CD4-positive, alpha-beta memory T cell (primary cell): Measurements from ENCODE around the gene MSI2. TPM values are rescaled to one million over a fixed set of nuclear protein-coding genes. Genes with fewer than 3 reads are reported as not detected.

Experiments used
- CTCF ChIA-PET: fragments of 350-600 bp; sonication (Branson Sonifier 250); formaldehyde crosslinking; loops from one replicate; lab custom pipeline; 2021; ENCODE audit warnings: inconsistent platforms; ENCODE audit not compliant: partially characterized antibody; lab: Charles Lee
- POLR2A ChIA-PET: fragments of 350-600 bp; sonication (Branson Sonifier 250); formaldehyde crosslinking; loops from one replicate; lab custom pipeline; 2021; ENCODE audit not compliant: partially characterized antibody; lab: Charles Lee
- DNase-seq, 5 donors: peaks; one replicate each; pipeline versions ENCODE4 v3.0.0 to v3.0.0-alpha.2; 2020 to 2022; ENCODE audit warnings: mixed read lengths in 1 of 5
- H3K27ac ChIP-seq: one replicate; pipeline ENCODE4 v1.7.0; 2013; ENCODE audit warnings: low read depth, low read length
- H3K27me3 ChIP-seq: 2 replicates; pipeline ENCODE4 v1.7.0; 2013; ENCODE audit warnings: mild to moderate bottlenecking, low read length, moderate library complexity; ENCODE audit not compliant: insufficient read depth
- H3K36me3 ChIP-seq: 2 replicates; pipeline ENCODE4 v1.7.0; 2013; ENCODE audit warnings: mild to moderate bottlenecking, low read length, moderate library complexity; ENCODE audit not compliant: insufficient read depth
- H3K4me1 ChIP-seq: 2 replicates; pipeline ENCODE4 v1.7.0; 2013; ENCODE audit warnings: mild to moderate bottlenecking, low read length, moderate library complexity; ENCODE audit not compliant: insufficient read depth
- H3K4me3 ChIP-seq, 2 donors: one replicate each; pipeline ENCODE4 v1.7.0; 2013; ENCODE audit warnings: low read length in 2 of 2, mild to moderate bottlenecking in 1 of 2
- H3K9me3 ChIP-seq, 2 donors: one replicate each; pipeline ENCODE4 v1.7.0; 2013; ENCODE audit warnings: low read length in 2 of 2, control low read depth in 1 of 2; ENCODE audit not compliant: control insufficient read depth in 1 of 2
- H3K27ac Mint-ChIP-seq, 7 donors: one replicate each; pipeline ENCODE4 v1.8.0; 2020 to 2021; ENCODE audit warnings: mixed read lengths in 7 of 7, mild to moderate bottlenecking in 6 of 7, inconsistent platforms in 3 of 7, moderate library complexity in 3 of 7
- H3K27me3 Mint-ChIP-seq, 2 donors: one replicate each; pipeline ENCODE4 v1.8.0; 2020 to 2021; ENCODE audit warnings: mixed read lengths in 2 of 2
- H3K36me3 Mint-ChIP-seq, 2 donors: one replicate each; pipeline ENCODE4 v1.8.0; 2020 to 2021; ENCODE audit warnings: mixed read lengths in 2 of 2, inconsistent platforms in 1 of 2, mild to moderate bottlenecking in 1 of 2
- H3K4me1 Mint-ChIP-seq, 4 donors: one replicate each; pipeline ENCODE4 v1.8.0; 2020 to 2021; ENCODE audit warnings: mixed read lengths in 4 of 4, mild to moderate bottlenecking in 1 of 4
- H3K4me3 Mint-ChIP-seq, 8 donors: one replicate each; pipeline ENCODE4 v1.8.0; 2020 to 2021; ENCODE audit warnings: mixed read lengths in 8 of 8, mild to moderate bottlenecking in 7 of 8, moderate library complexity in 6 of 8, inconsistent platforms in 3 of 8
- H3K9me3 Mint-ChIP-seq, 8 donors: one replicate each; pipeline ENCODE4 v1.8.0; 2020 to 2021; ENCODE audit warnings: mixed read lengths in 8 of 8, mild to moderate bottlenecking in 5 of 8, inconsistent platforms in 3 of 8, moderate library complexity in 1 of 8
- intact Hi-C: fragments of 100-400 bp; cut with micrococcal nuclease; formaldehyde crosslinking; loops from one replicate; pipeline ENCODE4 v1.15.1; 2023
- polyA plus RNA-seq, 2 donors: library from polyadenylated mRNA; unstranded; fragments of 300-500 nt; fragmentation: Illumina TruSeq; gene quantifications; one replicate each; pipeline ENCODE4 v1.2.3, GENCODE V29; 2021
- total RNA-seq, 2 experiments: library from RNA; stranded (reverse); gene quantifications; one replicate each; pipeline ENCODE4 v1.2.3, GENCODE V29; 2021

MSI2 gene
- total and polyA plus RNA-seq, 4 experiments from 2014 or later, result 2.1 to 110 (median 55.3) TPM

GRCh38 chr17:57604771-57605674, 348.7 kb downstream of the MSI2 start:
- ChIA-PET CTCF (interaction anchor here (0.9 to 2.7 kb wide), 4 partner anchors 7 to 178 kb away, joined by 3 to 21 read pairs (median 6); no protein-coding TSS in a partner anchor), POLR2A (interaction anchor here (0.6 to 1.2 kb wide), 4 partner anchors 9 to 627 kb away, joined by 3 to 6 read pairs (median 4); partner anchors contain the start of gene SCPEP1)
- H3K4me3 Mint-ChIP-seq, result peak overlapping the region in 7 of 8 donors; percentile 72 to 86 (median 81)

GRCh38 chr17:57605675-57606105, 349.4 kb downstream of the MSI2 start:
- peaks cover 47 to 73% (median 62%) of the 10 kb centered on the region in 4 donors for H3K4me1 Mint-ChIP-seq
- H3K4me3 Mint-ChIP-seq, result peak overlapping the region in 7 of 8 donors; percentile 72 to 86 (median 81)
- H3K4me1 ChIP-seq, result peaks cover 81% of the 10 kb centered on the region
- no peaks in the 10 kb centered on the region for H3K36me3 ChIP-seq
- no peaks in the 10 kb centered on the region for H3K27me3 ChIP-seq
- H3K36me3 Mint-ChIP-seq, result peaks cover 0 to 5% of the 10 kb centered on the region in 2 donors
- intact Hi-C loops, result no loop called here
- peak overlapping the region; percentile 86 to 99 (median 96) for H3K27ac Mint-ChIP-seq
- H3K27ac ChIP-seq, result peak overlapping the region; percentile 69
- H3K9me3 Mint-ChIP-seq, result no peaks in the 10 kb centered on the region
- peak overlapping the region in 1 of 2 donors; percentile 1 for H3K4me3 ChIP-seq
- ChIA-PET POLR2A (interaction anchor here (0.6 to 1.2 kb wide), 2 partner anchors 10 to 349 kb away, joined by 4 to 6 read pairs; no protein-coding TSS in a partner anchor), CTCF (interaction anchor here (0.9 to 2.7 kb wide), 4 partner anchors 8 to 177 kb away, joined by 3 to 21 read pairs (median 6); no protein-coding TSS in a partner anchor)
- H3K27me3 Mint-ChIP-seq, result no peaks in the 10 kb centered on the region
- peak in 4 of 5 donors; percentile 57 to 69 (median 63) for DNase-seq
- H3K9me3 ChIP-seq, result no peaks in the 10 kb centered on the region

More at GRCh38 chr17:57604771-57605674, 348.7 kb downstream of the MSI2 start:
- Histone ChIP-seq H3K36me3 (no peaks in the 10 kb centered on the region), H3K27me3 (no peaks in the 10 kb centered on the region), H3K4me3 (peak overlapping the region in 1 of 2 donors; percentile 3), H3K27ac (peak overlapping the region; percentile 69), H3K9me3 (no peaks in the 10 kb centered on the region), H3K4me1 (peaks cover 87% of the 10 kb centered on the region)
- no peaks in the 10 kb centered on the region for H3K27me3 Mint-ChIP-seq
- peaks cover 53 to 77% (median 67%) of the 10 kb centered on the region in 4 donors for H3K4me1 Mint-ChIP-seq
- H3K9me3 Mint-ChIP-seq, result no peaks in the 10 kb centered on the region
- peak in 2 of 5 donors; percentile 6 to 64 for DNase-seq
- H3K27ac Mint-ChIP-seq, result peak overlapping the region; percentile 86 to 99 (median 97)
- intact Hi-C loops, result loop anchor here (5.0 kb wide), 1 partner anchor 348 kb away; the partner anchor contains the start of gene MSI2
- H3K36me3 Mint-ChIP-seq, result peaks cover 0 to 11% of the 10 kb centered on the region in 2 donors

GRCh38 chr17:57606111-57606875, 350.0 kb downstream of the MSI2 start:
- H3K36me3 Mint-ChIP-seq, result peaks cover 0 to 3% of the 10 kb centered on the region in 2 donors
- H3K9me3 Mint-ChIP-seq, result no peaks in the 10 kb centered on the region
- H3K4me3 ChIP-seq, result peak overlapping the region in 1 of 2 donors; percentile 1
- H3K9me3 ChIP-seq, result no peaks in the 10 kb centered on the region
- H3K27me3 ChIP-seq, result no peaks in the 10 kb centered on the region
- H3K4me3 Mint-ChIP-seq, result peak overlapping the region in 7 of 8 donors; percentile 27 to 86 (median 75)
- intact Hi-C loops, result no loop called here
- peaks cover 77% of the 10 kb centered on the region for H3K4me1 ChIP-seq
- H3K27me3 Mint-ChIP-seq, result no peaks in the 10 kb centered on the region
- H3K27ac Mint-ChIP-seq, result peak overlapping the region; percentile 86 to 99 (median 96)
- peak overlapping the region; percentile 69 for H3K27ac ChIP-seq
- H3K36me3 ChIP-seq, result no peaks in the 10 kb centered on the region
- peaks cover 41 to 73% (median 56%) of the 10 kb centered on the region in 4 donors for H3K4me1 Mint-ChIP-seq
- no peak for DNase-seq
- POLR2A ChIA-PET, result interaction anchor here (0.6 to 1.2 kb wide), 3 partner anchors 11 to 349 kb away, joined by 3 to 6 read pairs (median 4); no protein-coding TSS in a partner anchor
- CTCF ChIA-PET, result interaction anchor here (0.9 to 2.7 kb wide), 6 partner anchors 9 to 177 kb away, joined by 3 to 21 read pairs (median 4); no protein-coding TSS in a partner anchor

- Histone ChIP-seq H3K27ac (no peak overlapping the region), H3K4me1 (peaks cover 77% of the 10 kb centered on the region), H3K27me3 (no peaks in the 10 kb centered on the region), H3K36me3 (no peaks in the 10 kb centered on the region), H3K9me3 (no peaks in the 10 kb centered on the region), H3K4me3 (no peak overlapping the region)
- Mint-ChIP-seq H3K27me3 (no peaks in the 10 kb centered on the region), H3K36me3 (peaks cover 0 to 3% of the 10 kb centered on the region in 2 donors), H3K9me3 (no peaks in the 10 kb centered on the region), H3K27ac (peak overlapping the region in 5 of 7 donors; percentile 7 to 71 (median 22)), H3K4me1 (peaks cover 36 to 71% (median 50%) of the 10 kb centered on the region in 4 donors), H3K4me3 (no peak overlapping the region)
- intact Hi-C loops, result no loop called here
- ChIA-PET POLR2A (no interaction called here), CTCF (interaction anchor here (1.2 to 2.3 kb wide), 3 partner anchors 8 to 65 kb away, joined by 3 to 10 read pairs (median 5); no protein-coding TSS in a partner anchor)
- DNase-seq, result no peak
Observed at GRCh38 chr17:57607553-57608120, 351.3 kb downstream of the MSI2 start.

- Histone ChIP-seq H3K36me3 (no peaks in the 10 kb centered on the region), H3K27me3 (no peaks in the 10 kb centered on the region), H3K9me3 (no peaks in the 10 kb centered on the region), H3K4me3 (no peak overlapping the region), H3K4me1 (peaks cover 76% of the 10 kb centered on the region), H3K27ac (no peak overlapping the region)
- ChIA-PET POLR2A (no interaction called here), CTCF (interaction anchor here (1.3 to 2.3 kb wide), 3 partner anchors 10 to 64 kb away, joined by 5 to 16 read pairs (median 10); no protein-coding TSS in a partner anchor)
- Mint-ChIP-seq H3K36me3 (peaks cover 2 to 3% of the 10 kb centered on the region in 2 donors), H3K4me3 (peak overlapping the region in 1 of 8 donors; percentile 21), H3K27me3 (no peaks in the 10 kb centered on the region), H3K4me1 (peaks cover 33 to 66% (median 50%) of the 10 kb centered on the region in 4 donors), H3K9me3 (no peaks in the 10 kb centered on the region), H3K27ac (peak overlapping the region; percentile 16 to 86 (median 57))
- intact Hi-C loops, result no loop called here
- DNase-seq, result no peak
Observed at GRCh38 chr17:57608369-57609124, 352.2 kb downstream of the MSI2 start.
